Left ventricle myocardium inferior (tissue), 1 donor: ENCODE measurements around the gene TCTN2. TPM values are rescaled to one million over a fixed set of nuclear protein-coding genes. Genes with fewer than 3 reads are reported as not detected.

ENCODE experiments used
- DNase-seq: peaks from one replicate; pipeline ENCODE4 v3.0.0-alpha.2; 2020
- H3K27ac ChIP-seq: fragments of 200-600 bp; replicated peaks from 2 replicates; pipeline ENCODE4 v1.8.0; 2021
- H3K27me3 ChIP-seq: fragments of 200-600 bp; 2 replicates; pipeline ENCODE4 v1.8.0; 2021; ENCODE audit warnings: low read depth
- H3K36me3 ChIP-seq: fragments of 200-600 bp; 2 replicates; pipeline ENCODE4 v1.8.0; 2021
- H3K4me1 ChIP-seq: fragments of 200-600 bp; 2 replicates; pipeline ENCODE4 v1.8.0; 2021
- H3K4me3 ChIP-seq: fragments of 200-600 bp; 2 replicates; pipeline ENCODE4 v1.8.0; 2021; ENCODE audit warnings: mild to moderate bottlenecking, moderate library complexity
- H3K9me3 ChIP-seq: fragments of 200-600 bp; replicated peaks from 2 replicates; pipeline ENCODE4 v1.8.0; 2021
- CTCF ChIP-seq: fragments of 200-600 bp; IDR thresholded peaks from 2 replicates; pipeline ENCODE4 v1.8.0; 2021; ENCODE audit warnings: antibody characterized with exemption, mild to moderate bottlenecking, borderline replicate concordance
- intact Hi-C: fragments of 100-400 bp; cut with micrococcal nuclease; formaldehyde crosslinking; loops from one replicate; pipeline ENCODE4 v1.11.0; 2022
- long read RNA-seq: library from polyadenylated mRNA; unstranded; transcript quantifications from one replicate; pipeline ENCODE4 v2.0.0, GENCODE V29; 2021
- total RNA-seq: library from RNA; stranded (reverse); fragmentation: NEBNext Ultra II Directional; extraction: Animal tissue kit (Norgen Biotek cat#: 25700); gene quantifications from one replicate; pipeline ENCODE4 v1.2.1, GENCODE V29; 2021
- donor health status: DM: no; HTN: yes; CAD: no; lungs with severe emphysema.

TCTN2 gene
- total RNA-seq = 3.9 TPM
- long read RNA-seq, partial matches to known transcripts = 0 of 1 reads
- long read RNA-seq, other reads (novel, unspliced or antisense) = 1 of 1 reads

- Histone ChIP-seq H3K4me3 (peak within 1 kb of the TSS; percentile 77), H3K4me1 (peaks cover 17% of the 10 kb centered on the region), H3K27ac (peak within 1 kb of the TSS; percentile 6), H3K9me3 (no peaks in the 10 kb centered on the region), H3K27me3 (no peaks in the 10 kb centered on the region), H3K36me3 (peaks cover 23% of the 10 kb centered on the region)
- intact Hi-C loops = no loop called here
- peak; percentile 96 for DNase-seq
- no peak for TF ChIP-seq CTCF
Measured at GRCh38 chr12:123670882-123671728, at the start of gene TCTN2. TSS of gene TCTN2 (plus strand) at chr12:123671113. CDS start at chr12:123671241, 128 bp downstream.

- H3K4me1 ChIP-seq = no peaks in the 10 kb centered on the region
- no peak for TF ChIP-seq CTCF
- DNase-seq = no peak
- no peaks in the 10 kb centered on the region for H3K9me3 ChIP-seq
- H3K4me3 ChIP-seq = no peak overlapping the region
- H3K27ac ChIP-seq = no peak overlapping the region
- H3K36me3 ChIP-seq = peaks cover 96% of the 10 kb centered on the region
- H3K27me3 ChIP-seq = no peaks in the 10 kb centered on the region
- intact Hi-C loops = no loop called here
Measured at GRCh38 chr12:123621619-123622530, 49.0 kb upstream of the TCTN2 start.

- peaks cover 36% of the 10 kb centered on the region for H3K36me3 ChIP-seq
- TF ChIP-seq CTCF = no peak
- H3K27me3 ChIP-seq = no peaks in the 10 kb centered on the region
- H3K4me3 ChIP-seq = peak within 1 kb of the TSS; percentile 89
- peak within 1 kb of the TSS; percentile 84 for H3K27ac ChIP-seq
- H3K9me3 ChIP-seq = no peaks in the 10 kb centered on the region
- peak; percentile 96 for DNase-seq
- intact Hi-C loops = no loop called here
- peaks cover 23% of the 10 kb centered on the region for H3K4me1 ChIP-seq
Measured at GRCh38 chr12:123633379-123634141, 37.4 kb upstream of the TCTN2 start, which contains the start of the genes EIF2B1 and GTF2H3. TSS of gene EIF2B1 (minus strand) at chr12:123633686. CDS start at chr12:123633557, 129 bp downstream. TSS of gene GTF2H3 (plus strand) at chr12:123633829. CDS start at chr12:123633860, 31 bp downstream.

- DNase-seq = no peak
- peak overlapping the region; percentile 89 for H3K4me3 ChIP-seq
- H3K9me3 ChIP-seq = no peaks in the 10 kb centered on the region
- no peaks in the 10 kb centered on the region for H3K27me3 ChIP-seq
- TF ChIP-seq CTCF = no peak
- H3K36me3 ChIP-seq = peaks cover 30% of the 10 kb centered on the region
- peaks cover 23% of the 10 kb centered on the region for H3K4me1 ChIP-seq
- intact Hi-C loops = no loop called here
- H3K27ac ChIP-seq = peak overlapping the region; percentile 84
Measured at GRCh38 chr12:123634142-123634561, 36.8 kb upstream of the TCTN2 start.

- Histone ChIP-seq H3K9me3 (no peaks in the 10 kb centered on the region), H3K27ac (no peak overlapping the region), H3K4me1 (no peaks in the 10 kb centered on the region), H3K27me3 (no peaks in the 10 kb centered on the region), H3K36me3 (peaks cover 63% of the 10 kb centered on the region), H3K4me3 (no peak overlapping the region)
- no peak for DNase-seq
- no peak for TF ChIP-seq CTCF
- intact Hi-C loops = no loop called here
Measured at GRCh38 chr12:123643911-123644310, 27.0 kb upstream of the TCTN2 start.
